OCI-LY7 (cell line): ENCODE data around the gene SCN5A. TPM values are rescaled to one million over a fixed set of nuclear protein-coding genes. Genes with fewer than 3 reads are reported as not detected.

ENCODE experiments used
- BruUV-seq: library from RNA; stranded (reverse); fragments of 400-500 nt; replicated peaks from 2 replicates; lab custom pipeline; 2021; lab: Mats Ljungman, UMichigan
- CTCF ChIA-PET: fragments of 300-600 bp; sonication (Branson Sonifier 250); formaldehyde crosslinking; loops from one replicate; lab custom pipeline; 2022; ENCODE audit warnings: antibody characterized with exemption; ENCODE audit not compliant: unreplicated experiment; lab: Charles Lee
- POLR2A ChIA-PET: fragments of 300-600 bp; sonication (Branson Sonifier 250); formaldehyde crosslinking; loops from one replicate; lab custom pipeline; 2022; ENCODE audit warnings: antibody characterized with exemption; lab: Charles Lee
- DNase-seq: peaks from one replicate; pipeline ENCODE4 v3.0.0-alpha.2; 2015; ENCODE audit warnings: low spot score
- H2AFZ ChIP-seq: fragments of 200-600 bp; sonication (generic), shearing (Covaris generic); 2 replicates; pipeline ENCODE4 v1.6.1; 2014; ENCODE audit warnings: mild to moderate bottlenecking, antibody characterized with exemption, low read length, moderate library complexity
- H3K27ac ChIP-seq: fragments of 200-600 bp; sonication (generic); 2 replicates; pipeline ENCODE4 v1.5.1; 2014; ENCODE audit warnings: mixed run types, low read depth, mild to moderate bottlenecking, moderate library complexity, low read length, inconsistent platforms; ENCODE audit not compliant: poor library complexity, severe bottlenecking
- H3K36me3 ChIP-seq: fragments of 200-600 bp; sonication (generic); 2 replicates; pipeline ENCODE4 v1.6.1; 2014; ENCODE audit warnings: mild to moderate bottlenecking, antibody characterized with exemption, low read length, moderate library complexity, mixed read lengths; ENCODE audit not compliant: insufficient read depth
- H3K4me1 ChIP-seq: fragments of 200-600 bp; sonication (generic); 2 replicates; pipeline ENCODE4 v1.5.1; 2014; ENCODE audit warnings: mild to moderate bottlenecking, low read length; ENCODE audit not compliant: insufficient read depth, poor library complexity, severe bottlenecking
- H3K4me2 ChIP-seq: fragments of 200-600 bp; sonication (generic); 2 replicates; pipeline ENCODE4 v1.6.1; 2014; ENCODE audit warnings: mild to moderate bottlenecking, low read length
- H3K4me3 ChIP-seq: fragments of 200-600 bp; sonication (generic); 2 replicates; pipeline ENCODE4 v1.5.1; 2014; ENCODE audit warnings: mild to moderate bottlenecking, low read depth, low read length; ENCODE audit not compliant: poor library complexity, severe bottlenecking
- H3K79me2 ChIP-seq: fragments of 200-600 bp; sonication (generic); 2 replicates; pipeline ENCODE4 v1.6.1; 2016; ENCODE audit warnings: low read depth, mild to moderate bottlenecking, low read length, moderate library complexity, mixed read lengths; ENCODE audit not compliant: insufficient read depth
- H3K9me2 ChIP-seq: fragments of 200-600 bp; sonication (generic); 2 replicates; pipeline ENCODE4 v1.6.1; 2016; ENCODE audit warnings: mild to moderate bottlenecking, low read length, mixed read lengths; ENCODE audit not compliant: insufficient read depth
- H3K9me3 ChIP-seq: fragments of 200-600 bp; sonication (generic); 2 replicates; pipeline ENCODE4 v1.6.1; 2014; ENCODE audit warnings: mild to moderate bottlenecking, mixed run types, low read length, mixed read lengths
- H4K20me1 ChIP-seq: fragments of 200-600 bp; sonication (generic); 2 replicates; pipeline ENCODE4 v1.6.1; 2014; ENCODE audit warnings: mild to moderate bottlenecking, antibody characterized with exemption, low read length, moderate library complexity, mixed read lengths; ENCODE audit not compliant: insufficient read depth
- EZH2phosphoT487 ChIP-seq: fragments of 200-600 bp; sonication (generic); IDR thresholded peaks from 2 replicates; pipeline ENCODE4 v1.6.1; 2018; ENCODE audit warnings: low read depth, borderline replicate concordance, mild to moderate bottlenecking, mixed run types, antibody characterized with exemption, low read length, moderate library complexity, mixed read lengths
- intact Hi-C: fragments of 100-400 bp; cut with micrococcal nuclease; formaldehyde crosslinking; loops from one replicate; pipeline ENCODE4 v1.10.0; 2022; ENCODE audit not compliant: unreplicated experiment
- total RNA-seq, 2 experiments: library from RNA; depleted of rRNA in 1 of 2; stranded (reverse); fragments of >200 nt in 1 of 2; shearing (Covaris generic) in 1 of 2; gene quantifications; 2 replicates each; pipeline ENCODE4 v1.2.3, GENCODE V29; 2014 to 2022
- TF ChIP-seq, protein P1 (sequence below): fragments of 200-600 bp; sonication (generic); conservative IDR thresholded peaks from 2 replicates; pipeline ENCODE4 v1.5.1; 2014; ENCODE audit warnings: mild to moderate bottlenecking, antibody characterized with exemption, low read length, moderate library complexity, mixed read lengths

The SCN5A gene
- total RNA-seq, 2 experiments from 2014 or later, result not detected

DNA sequence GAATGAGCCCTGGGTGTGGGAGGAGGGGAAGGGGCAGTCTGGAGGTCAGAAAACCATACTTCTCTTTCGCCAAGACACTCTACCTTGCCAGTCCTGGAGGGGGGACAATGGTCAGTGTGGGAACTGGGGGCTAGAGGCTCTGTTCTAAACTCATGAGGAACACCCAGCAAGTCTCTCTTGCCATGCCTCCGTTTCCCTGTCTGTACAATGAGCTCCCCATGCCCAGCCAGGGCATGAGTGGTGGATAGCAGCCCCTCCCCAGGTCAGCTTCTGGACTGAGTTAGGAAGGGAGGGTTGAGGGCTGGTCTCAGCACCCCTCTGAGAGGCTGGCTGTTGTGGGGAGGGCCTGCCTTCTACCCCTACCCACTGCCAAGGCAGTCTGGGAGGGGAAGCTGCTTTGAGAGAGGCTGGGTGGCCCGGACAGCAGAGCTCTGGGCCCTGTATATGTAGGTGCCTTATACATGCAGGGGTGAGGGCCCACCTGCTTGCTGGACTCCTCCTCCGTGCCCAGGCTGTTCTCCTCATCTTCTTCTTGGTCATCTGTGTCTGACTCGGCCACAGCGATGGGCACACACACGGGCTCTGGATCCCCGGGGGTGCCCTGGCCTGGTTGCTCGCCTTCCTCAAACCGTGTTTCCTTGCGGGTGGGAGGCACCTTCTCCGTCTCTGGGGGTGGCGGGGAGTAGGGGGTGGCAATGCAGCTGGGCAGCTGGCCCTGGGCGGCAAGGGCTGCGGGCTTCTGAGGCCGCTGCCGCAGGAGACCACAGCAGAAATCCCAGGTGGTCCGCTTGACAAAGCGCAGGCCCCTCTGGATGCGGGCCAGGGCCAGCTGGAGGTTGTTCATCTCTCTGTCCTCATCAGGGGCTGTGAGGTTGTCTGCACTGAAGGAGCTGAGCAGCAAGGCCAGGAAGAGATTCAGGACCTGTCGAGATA, 68.8 kb downstream of the SCN5A start:
- POLR2A ChIA-PET, result interaction anchor here (0.7 kb wide), 1 partner anchor 1104 kb away, joined by 3 read pairs; no protein-coding TSS in a partner anchor
- H3K36me3 ChIP-seq, result no peaks in the 10 kb centered on the region
- H3K9me3 ChIP-seq, result no peaks in the 10 kb centered on the region
- no peak overlapping the region for H2AFZ ChIP-seq
- H3K79me2 ChIP-seq, result no peaks in the 10 kb centered on the region
- DNase-seq, result no peak
- no TSS peak for BruUV-seq
- H3K9me2 ChIP-seq, result no peaks in the 10 kb centered on the region
- intact Hi-C loops, result no loop called here
- no peak overlapping the region for H3K4me3 ChIP-seq
- no peaks in the 10 kb centered on the region for H4K20me1 ChIP-seq
- TF ChIP-seq EZH2phosphoT487, result no peak
- TF ChIP-seq, protein P1, sequence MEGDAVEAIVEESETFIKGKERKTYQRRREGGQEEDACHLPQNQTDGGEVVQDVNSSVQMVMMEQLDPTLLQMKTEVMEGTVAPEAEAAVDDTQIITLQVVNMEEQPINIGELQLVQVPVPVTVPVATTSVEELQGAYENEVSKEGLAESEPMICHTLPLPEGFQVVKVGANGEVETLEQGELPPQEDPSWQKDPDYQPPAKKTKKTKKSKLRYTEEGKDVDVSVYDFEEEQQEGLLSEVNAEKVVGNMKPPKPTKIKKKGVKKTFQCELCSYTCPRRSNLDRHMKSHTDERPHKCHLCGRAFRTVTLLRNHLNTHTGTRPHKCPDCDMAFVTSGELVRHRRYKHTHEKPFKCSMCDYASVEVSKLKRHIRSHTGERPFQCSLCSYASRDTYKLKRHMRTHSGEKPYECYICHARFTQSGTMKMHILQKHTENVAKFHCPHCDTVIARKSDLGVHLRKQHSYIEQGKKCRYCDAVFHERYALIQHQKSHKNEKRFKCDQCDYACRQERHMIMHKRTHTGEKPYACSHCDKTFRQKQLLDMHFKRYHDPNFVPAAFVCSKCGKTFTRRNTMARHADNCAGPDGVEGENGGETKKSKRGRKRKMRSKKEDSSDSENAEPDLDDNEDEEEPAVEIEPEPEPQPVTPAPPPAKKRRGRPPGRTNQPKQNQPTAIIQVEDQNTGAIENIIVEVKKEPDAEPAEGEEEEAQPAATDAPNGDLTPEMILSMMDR, result no peak
- CTCF ChIA-PET, result no interaction called here
- H3K4me1 ChIP-seq, result no peaks in the 10 kb centered on the region
- no peak overlapping the region for H3K27ac ChIP-seq
- no peak overlapping the region for H3K4me2 ChIP-seq

DNA sequence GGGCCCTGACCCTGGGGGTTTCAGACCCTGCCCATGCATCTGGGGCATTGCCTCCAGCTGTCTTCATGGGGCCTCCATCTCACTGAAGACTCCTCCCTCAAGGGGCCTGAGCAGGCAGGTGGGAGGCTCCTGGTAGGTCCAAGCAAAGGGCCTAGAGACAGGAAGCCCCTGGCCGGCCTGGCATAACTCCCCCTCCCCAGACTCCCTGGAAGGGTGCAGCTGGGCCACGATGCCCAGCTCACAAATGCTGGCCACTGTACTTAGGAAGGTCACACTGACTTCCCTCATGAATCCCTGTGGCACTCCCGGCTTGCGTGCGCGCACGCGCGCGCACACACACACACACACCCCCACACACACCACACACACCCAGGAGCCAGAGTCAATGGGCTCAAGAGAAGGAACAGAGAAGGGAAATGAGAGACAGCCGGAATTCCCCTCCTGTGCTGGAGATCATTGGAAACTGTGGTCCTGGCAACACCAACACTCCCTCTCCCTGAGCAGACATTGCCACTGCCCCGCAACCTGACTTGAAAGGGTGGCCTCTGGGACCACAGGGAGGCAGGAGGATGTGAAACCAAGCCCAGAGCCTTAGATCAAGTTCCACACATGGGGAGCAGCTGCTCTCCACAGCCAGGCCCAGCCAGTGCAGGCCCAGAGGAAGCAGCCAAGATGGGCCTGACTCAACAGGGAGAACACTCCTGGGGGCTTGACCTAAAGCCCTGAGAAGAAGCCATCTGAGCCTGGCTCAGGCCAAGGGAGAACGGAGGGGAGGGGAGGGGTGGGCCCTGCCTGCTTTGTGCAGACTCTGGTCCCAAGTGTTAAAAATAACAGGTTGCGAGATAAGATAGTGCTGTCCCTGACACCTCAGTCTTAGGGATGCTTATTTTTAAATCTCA, 69.7 kb downstream of the SCN5A start:
- Histone ChIP-seq H3K9me3 (no peaks in the 10 kb centered on the region), H3K4me2 (no peak overlapping the region), H3K4me3 (no peak overlapping the region), H3K79me2 (no peaks in the 10 kb centered on the region), H3K9me2 (no peaks in the 10 kb centered on the region), H3K27ac (no peak overlapping the region), H2AFZ (no peak overlapping the region), H3K4me1 (no peaks in the 10 kb centered on the region), H4K20me1 (no peaks in the 10 kb centered on the region), H3K36me3 (no peaks in the 10 kb centered on the region)
- peak; percentile 17 for DNase-seq
- TF ChIP-seq, protein P1, result no peak
- no peak for TF ChIP-seq EZH2phosphoT487
- ChIA-PET CTCF (no interaction called here), POLR2A (interaction anchor here (0.7 kb wide), 1 partner anchor 1104 kb away, joined by 3 read pairs; no protein-coding TSS in a partner anchor)
- no TSS peak for BruUV-seq
- intact Hi-C loops, result no loop called here
